ENCODE measurements around the gene APLNR.

- TF ChIP-seq CBX3 (IDR thresholded peaks at IDR 0.05; ENCODE audit: borderline replicate concordance, low read depth) (no peak), SREBF2 (IDR thresholded peaks at IDR 0.05; ENCODE audit: low read length) (no peak), REST (IDR thresholded peaks at IDR 0.05; ENCODE audit: low read depth, low read length) (no peak), POLR2A (IDR thresholded peaks at IDR 0.05; ENCODE audit: low read depth, low read length) (no peak), BRCA1 (IDR thresholded peaks at IDR 0.05; ENCODE audit: low read depth, low read length) (no peak), KLF5 (IDR thresholded peaks at IDR 0.05; ENCODE audit: partially characterized antibody) (no peak), CREB1 (IDR thresholded peaks at IDR 0.05; ENCODE audit: low read depth) (no peak), PML (IDR thresholded peaks at IDR 0.05; ENCODE audit: low read length) (no peak), FOS (IDR thresholded peaks at IDR 0.05; ENCODE audit: borderline replicate concordance, extremely low read depth, insufficient read length) (no peak), CTCF (IDR thresholded peaks at IDR 0.05 in 2 of 3, conservative IDR thresholded peaks at IDR 0.05 in 1 of 3; ENCODE audit: control insufficient read depth in 2 of 3, extremely low read depth in 1 of 3, insufficient read depth in 1 of 3, low read depth in 3 of 3, low read length in 3 of 3) (no peak), EP300 (IDR thresholded peaks at IDR 0.05; ENCODE audit: borderline replicate concordance in 1 of 2, control insufficient read depth in 1 of 2, low read depth in 2 of 2, low read length in 2 of 2) (no peak), BACH1 (IDR thresholded peaks at IDR 0.05; ENCODE audit: borderline replicate concordance) (no peak)
- TF ChIP-seq, protein P1, sequence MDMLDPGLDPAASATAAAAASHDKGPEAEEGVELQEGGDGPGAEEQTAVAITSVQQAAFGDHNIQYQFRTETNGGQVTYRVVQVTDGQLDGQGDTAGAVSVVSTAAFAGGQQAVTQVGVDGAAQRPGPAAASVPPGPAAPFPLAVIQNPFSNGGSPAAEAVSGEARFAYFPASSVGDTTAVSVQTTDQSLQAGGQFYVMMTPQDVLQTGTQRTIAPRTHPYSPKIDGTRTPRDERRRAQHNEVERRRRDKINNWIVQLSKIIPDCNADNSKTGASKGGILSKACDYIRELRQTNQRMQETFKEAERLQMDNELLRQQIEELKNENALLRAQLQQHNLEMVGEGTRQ (IDR thresholded peaks at IDR 0.05; ENCODE audit: borderline replicate concordance, low read depth, low read length) = no peak
- TF ChIP-seq, protein P2, sequence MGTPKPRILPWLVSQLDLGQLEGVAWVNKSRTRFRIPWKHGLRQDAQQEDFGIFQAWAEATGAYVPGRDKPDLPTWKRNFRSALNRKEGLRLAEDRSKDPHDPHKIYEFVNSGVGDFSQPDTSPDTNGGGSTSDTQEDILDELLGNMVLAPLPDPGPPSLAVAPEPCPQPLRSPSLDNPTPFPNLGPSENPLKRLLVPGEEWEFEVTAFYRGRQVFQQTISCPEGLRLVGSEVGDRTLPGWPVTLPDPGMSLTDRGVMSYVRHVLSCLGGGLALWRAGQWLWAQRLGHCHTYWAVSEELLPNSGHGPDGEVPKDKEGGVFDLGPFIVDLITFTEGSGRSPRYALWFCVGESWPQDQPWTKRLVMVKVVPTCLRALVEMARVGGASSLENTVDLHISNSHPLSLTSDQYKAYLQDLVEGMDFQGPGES (IDR thresholded peaks at IDR 0.05) = no peak
Measured at GRCh38 chr11:57244911-57245310, 7.9 kb upstream of the APLNR start.
